Right atrium auricular region (tissue), 2 donors: ENCODE measurements around the gene CACNA1F. TPM values are rescaled to one million over a fixed set of nuclear protein-coding genes. Genes with fewer than 3 reads are reported as not detected.

ENCODE experiments used
- DNase-seq: peaks from one replicate; pipeline ENCODE4 v3.0.0-alpha.2; 2019; ENCODE audit warnings: low spot score
- H3K27ac ChIP-seq, 2 donors: fragments of 200-600 bp; sonication (generic); 1 replicate in 1 of 2; 2 replicates in 1 of 2; pipeline ENCODE4 v1.5.1; 2016 to 2019
- H3K27me3 ChIP-seq, 2 donors: fragments of 200-600 bp; sonication (generic); one replicate each; pipeline versions ENCODE4 v1.5.1 to v1.6.0; 2017 to 2019
- H3K36me3 ChIP-seq: fragments of 200-600 bp; sonication (generic); one replicate; pipeline ENCODE4 v1.5.1; 2016
- H3K4me1 ChIP-seq, 2 donors: fragments of 200-600 bp; sonication (generic); one replicate each; pipeline versions ENCODE4 v1.5.1 to v1.6.0; 2017 to 2019
- H3K4me3 ChIP-seq, 2 donors: fragments of 200-600 bp; sonication (generic); 1 replicate in 1 of 2; 2 replicates in 1 of 2; pipeline ENCODE4 v1.5.1; 2017 to 2019; ENCODE audit warnings: mild to moderate bottlenecking in 1 of 2, moderate library complexity in 1 of 2
- H3K9me3 ChIP-seq, 2 donors: fragments of 200-600 bp; sonication (generic); one replicate each; pipeline ENCODE4 v1.5.1; 2019
- total RNA-seq, 2 donors: library from RNA; depleted of rRNA; stranded (reverse); fragments of >200 nt; gene quantifications; one replicate each; pipeline ENCODE4 v1.1.0, GENCODE V29; 2016
- TF ChIP-seq, protein P1 (sequence below), 2 donors: fragments of 200-600 bp; sonication (generic); IDR thresholded peaks; one replicate each; pipeline ENCODE4 v1.5.1; 2019; ENCODE audit warnings: antibody characterized with exemption in 2 of 2

The CACNA1F gene
- total RNA-seq, 2 donors from 2014 or later: 0.08 to 0.11 TPM

DNA sequence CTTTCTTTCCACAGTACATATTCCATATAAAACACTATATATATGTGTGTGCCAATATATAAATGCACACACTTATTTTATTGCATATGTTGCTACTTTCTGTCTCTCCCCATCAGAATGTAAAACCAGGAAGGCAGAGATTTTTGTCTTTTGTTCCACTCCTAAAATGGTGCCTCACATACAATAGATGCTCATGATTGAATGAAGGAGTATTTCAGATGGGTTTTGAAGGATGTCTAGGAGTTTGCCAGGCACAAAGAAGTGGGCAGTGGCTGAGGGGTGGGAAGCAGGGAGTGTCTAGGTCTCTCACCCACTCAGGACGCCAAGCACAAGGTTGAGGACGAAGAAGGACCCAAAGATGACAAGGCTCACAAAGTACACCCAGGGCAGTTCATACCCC is 5.4 kb downstream of the CACNA1F start:
- DNase-seq: no peak
- H3K36me3 ChIP-seq: no peaks in the 10 kb centered on the region
- H3K4me1 ChIP-seq: no peaks in the 10 kb centered on the region
- H3K27me3 ChIP-seq: no peaks in the 10 kb centered on the region
- TF ChIP-seq, protein P1, sequence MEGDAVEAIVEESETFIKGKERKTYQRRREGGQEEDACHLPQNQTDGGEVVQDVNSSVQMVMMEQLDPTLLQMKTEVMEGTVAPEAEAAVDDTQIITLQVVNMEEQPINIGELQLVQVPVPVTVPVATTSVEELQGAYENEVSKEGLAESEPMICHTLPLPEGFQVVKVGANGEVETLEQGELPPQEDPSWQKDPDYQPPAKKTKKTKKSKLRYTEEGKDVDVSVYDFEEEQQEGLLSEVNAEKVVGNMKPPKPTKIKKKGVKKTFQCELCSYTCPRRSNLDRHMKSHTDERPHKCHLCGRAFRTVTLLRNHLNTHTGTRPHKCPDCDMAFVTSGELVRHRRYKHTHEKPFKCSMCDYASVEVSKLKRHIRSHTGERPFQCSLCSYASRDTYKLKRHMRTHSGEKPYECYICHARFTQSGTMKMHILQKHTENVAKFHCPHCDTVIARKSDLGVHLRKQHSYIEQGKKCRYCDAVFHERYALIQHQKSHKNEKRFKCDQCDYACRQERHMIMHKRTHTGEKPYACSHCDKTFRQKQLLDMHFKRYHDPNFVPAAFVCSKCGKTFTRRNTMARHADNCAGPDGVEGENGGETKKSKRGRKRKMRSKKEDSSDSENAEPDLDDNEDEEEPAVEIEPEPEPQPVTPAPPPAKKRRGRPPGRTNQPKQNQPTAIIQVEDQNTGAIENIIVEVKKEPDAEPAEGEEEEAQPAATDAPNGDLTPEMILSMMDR (IDR thresholded peaks at IDR 0.05): no peak
- H3K27ac ChIP-seq: no peak overlapping the region
- H3K9me3 ChIP-seq: peaks cover 0 to 5% of the 10 kb centered on the region in 2 donors
- H3K4me3 ChIP-seq: no peak overlapping the region

DNA sequence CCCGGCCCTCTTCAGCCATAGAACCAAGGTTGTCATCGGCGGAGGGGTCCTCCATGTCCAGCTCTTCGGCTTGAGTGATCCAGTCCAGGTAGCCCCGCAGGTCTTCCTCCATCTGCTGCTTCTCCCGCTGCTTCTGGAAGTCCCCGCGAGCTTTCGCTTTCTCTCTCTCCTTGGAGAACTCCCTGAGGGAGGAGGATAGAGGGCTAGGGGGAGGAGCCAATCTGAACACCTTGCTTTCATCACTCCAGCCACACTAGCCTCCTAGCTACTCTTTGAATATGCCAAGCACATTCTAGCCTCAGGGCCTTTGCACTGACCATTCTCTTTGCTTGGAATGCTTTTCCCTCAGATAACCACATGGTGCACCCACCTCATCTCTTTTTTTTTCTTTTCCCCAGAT is 6.2 kb downstream of the CACNA1F start:
- Histone ChIP-seq H3K4me3 (no peak overlapping the region), H3K4me1 (no peaks in the 10 kb centered on the region), H3K36me3 (no peaks in the 10 kb centered on the region), H3K27me3 (no peaks in the 10 kb centered on the region), H3K27ac (no peak overlapping the region), H3K9me3 (peaks cover 0 to 5% of the 10 kb centered on the region in 2 donors)
- TF ChIP-seq, protein P1 (IDR thresholded peaks at IDR 0.05): no peak
- DNase-seq: no peak

DNA sequence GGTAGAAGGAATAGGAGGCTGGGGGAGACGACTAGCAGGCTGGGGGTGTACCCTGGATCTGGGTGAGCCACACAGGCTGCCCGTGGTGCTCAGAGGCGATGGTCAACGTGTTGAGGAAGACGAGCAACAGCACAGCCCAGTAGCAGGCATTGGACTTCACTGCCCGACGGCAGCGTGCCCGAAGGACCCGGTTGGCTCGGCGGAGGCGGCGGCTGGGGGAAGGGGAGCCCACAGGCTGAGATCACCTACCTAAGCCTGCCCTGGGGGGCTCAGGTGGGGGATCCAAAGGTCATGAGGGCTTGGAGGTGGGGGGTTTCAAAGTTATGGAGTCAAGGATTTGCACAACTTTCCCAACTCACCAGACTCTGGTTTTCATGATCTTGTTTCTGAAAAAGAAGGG is 7.3 kb downstream of the CACNA1F start:
- Histone ChIP-seq H3K9me3 (peaks cover 0 to 5% of the 10 kb centered on the region in 2 donors), H3K4me3 (no peak overlapping the region), H3K4me1 (no peaks in the 10 kb centered on the region), H3K27me3 (no peaks in the 10 kb centered on the region), H3K27ac (no peak overlapping the region), H3K36me3 (no peaks in the 10 kb centered on the region)
- no peak for DNase-seq
- TF ChIP-seq, protein P1 (IDR thresholded peaks at IDR 0.05): no peak

DNA sequence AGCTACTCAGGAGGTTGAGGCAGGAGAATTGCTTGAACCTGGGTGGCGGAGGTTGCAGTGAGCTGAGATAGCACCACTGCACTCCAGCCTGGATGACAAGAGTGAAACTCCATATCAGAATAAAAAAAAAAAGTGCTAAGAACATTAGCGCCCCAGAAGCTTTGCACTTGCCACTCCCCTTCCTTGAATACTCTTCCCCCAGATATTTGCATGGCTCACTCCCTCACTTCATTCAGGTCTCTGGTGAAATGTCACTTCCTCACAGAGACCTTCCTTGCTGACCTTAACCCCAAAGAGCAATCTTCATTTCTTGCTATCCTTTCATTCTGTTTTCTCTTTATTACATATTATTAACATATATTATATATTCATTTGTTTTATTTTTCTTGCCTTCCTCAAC is 11.3 kb downstream of the CACNA1F start:
- Histone ChIP-seq H3K4me1 (no peaks in the 10 kb centered on the region), H3K9me3 (peaks cover 0 to under 1% of the 10 kb centered on the region in 2 donors)
- TF ChIP-seq, protein P1 (IDR thresholded peaks at IDR 0.05): no peak

DNA sequence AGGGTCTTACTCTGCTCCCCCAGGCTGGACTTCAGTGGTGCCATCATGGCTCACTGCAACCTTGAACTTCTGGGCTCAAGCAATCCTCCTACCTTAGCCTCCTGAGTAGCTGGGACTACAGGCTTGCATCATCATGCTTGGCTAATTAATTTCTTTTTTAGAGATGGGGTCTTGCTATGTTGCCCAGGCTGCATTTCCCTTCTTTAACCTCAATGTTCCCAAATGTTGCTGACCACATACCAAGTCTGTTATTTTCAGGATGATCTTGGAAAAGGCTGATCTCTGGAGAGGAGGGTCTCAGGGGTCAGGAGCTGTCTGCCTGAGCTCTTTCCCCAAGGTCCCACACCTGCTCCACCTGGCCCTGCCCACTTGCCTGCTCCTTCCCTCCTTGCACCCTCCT is 13.0 kb downstream of the CACNA1F start:
- Histone ChIP-seq H3K9me3 (no peaks in the 10 kb centered on the region), H3K27ac (no peak overlapping the region), H3K27me3 (no peaks in the 10 kb centered on the region), H3K4me1 (no peaks in the 10 kb centered on the region), H3K4me3 (no peak overlapping the region), H3K36me3 (no peaks in the 10 kb centered on the region)
- TF ChIP-seq, protein P1 (IDR thresholded peaks at IDR 0.05): no peak
- no peak for DNase-seq

More for the DNA sequence above, 11.3 kb downstream of the CACNA1F start:
- H3K27me3 ChIP-seq: no peaks in the 10 kb centered on the region
- H3K4me3 ChIP-seq: no peak overlapping the region
- no peak overlapping the region for H3K27ac ChIP-seq
- H3K36me3 ChIP-seq: no peaks in the 10 kb centered on the region
- no peak for DNase-seq

DNA sequence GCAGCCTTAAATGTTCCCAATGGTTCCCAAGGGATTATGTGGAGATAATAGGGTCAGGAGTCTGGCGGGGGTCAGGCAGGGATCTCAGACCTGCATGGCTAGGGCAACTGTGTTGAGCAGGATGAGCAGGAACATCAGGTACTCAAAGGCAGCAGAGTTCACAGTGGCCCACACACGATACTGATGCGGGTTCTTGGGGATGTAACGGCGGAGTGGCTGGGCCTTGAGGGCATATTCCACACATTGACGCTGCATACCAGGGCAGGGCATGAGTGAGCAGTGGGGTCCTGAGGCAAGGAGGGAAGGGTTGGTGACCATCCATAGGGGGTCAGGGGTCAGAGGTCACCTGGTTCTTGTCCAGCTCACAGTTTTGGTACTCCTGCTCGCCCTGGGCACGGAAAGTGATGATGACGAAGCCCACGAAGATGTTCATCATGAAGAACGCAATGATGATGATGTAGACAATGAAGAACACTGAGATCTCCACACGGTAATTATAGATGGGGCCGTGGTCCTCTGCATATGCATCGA is 18.1 kb downstream of the CACNA1F start:
- Histone ChIP-seq H3K27ac (no peak overlapping the region), H3K9me3 (no peaks in the 10 kb centered on the region), H3K4me1 (no peaks in the 10 kb centered on the region), H3K36me3 (no peaks in the 10 kb centered on the region), H3K4me3 (no peak overlapping the region), H3K27me3 (no peaks in the 10 kb centered on the region)
- TF ChIP-seq, protein P1 (IDR thresholded peaks at IDR 0.05): no peak
- DNase-seq: no peak
